SIG-M5 (cell line): ENCODE measurements around the gene LGALS1.

Experiments used
- DNase-seq: peaks from one replicate; lab custom pipeline; 2025; lab: John Stamatoyannopoulos, UW

LGALS1 gene

GRCh38 chr22:37725551-37726240 lies 50.3 kb downstream of the LGALS1 start:
- DNase-seq, result no peak

DNA sequence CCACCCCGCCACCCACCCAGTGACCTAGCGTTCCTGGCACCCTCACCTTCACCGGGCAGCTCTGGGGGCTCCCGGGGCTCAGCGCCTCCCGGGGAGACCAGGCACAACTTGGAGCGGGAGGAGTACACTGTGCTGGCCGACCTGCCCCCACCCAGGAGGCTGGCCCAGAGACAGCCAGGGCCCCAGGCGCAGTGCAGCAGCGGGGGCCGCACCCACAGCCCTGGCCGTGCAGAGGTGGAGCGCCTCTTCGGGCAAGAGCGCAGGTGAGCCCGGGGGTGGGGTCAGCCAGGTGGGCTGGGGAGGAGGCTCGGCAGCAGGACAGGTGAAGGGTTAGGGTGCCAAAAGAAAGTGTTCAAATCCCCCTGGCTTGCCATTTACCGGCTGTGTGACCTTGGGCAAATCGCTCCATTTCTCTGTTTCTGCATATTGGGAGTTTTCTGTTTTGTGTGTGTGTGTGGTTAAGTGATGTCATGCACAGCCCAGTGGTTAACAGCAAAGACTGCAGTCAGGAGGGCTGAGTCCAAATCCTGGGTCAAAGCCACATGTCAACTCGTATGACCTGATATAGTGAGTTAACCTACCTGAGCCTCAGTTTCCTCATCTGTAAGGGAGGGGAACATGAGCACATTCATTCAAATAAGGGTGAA lies 50.9 kb downstream of the LGALS1 start:
- no peak for DNase-seq

GRCh38 chr22:37728620-37729019 lies 53.2 kb downstream of the LGALS1 start:
- no peak for DNase-seq
